GM19099 (cell line): ENCODE results near the gene FANCI.

Experiments used
- POLR2A ChIP-seq: IDR thresholded peaks from 3 replicates; pipeline ENCODE4 v1.6.1; 2011; ENCODE audit warnings: low read depth; ENCODE audit not compliant: insufficient read length; ENCODE audit errors: extremely low read depth

FANCI gene

GRCh38 chr15:89334510-89335297 lies 90.9 kb downstream of the FANCI start, which contains the start of gene POLG:
TSS of gene POLG (minus strand) at chr15:89334824. CDS start at chr15:89333754, 1,070 bp downstream.
- TF ChIP-seq POLR2A: peak; percentile 99

GRCh38 chr15:89335298-89336041 lies 91.7 kb downstream of the FANCI start:
- TF ChIP-seq POLR2A: no peak

DNA sequence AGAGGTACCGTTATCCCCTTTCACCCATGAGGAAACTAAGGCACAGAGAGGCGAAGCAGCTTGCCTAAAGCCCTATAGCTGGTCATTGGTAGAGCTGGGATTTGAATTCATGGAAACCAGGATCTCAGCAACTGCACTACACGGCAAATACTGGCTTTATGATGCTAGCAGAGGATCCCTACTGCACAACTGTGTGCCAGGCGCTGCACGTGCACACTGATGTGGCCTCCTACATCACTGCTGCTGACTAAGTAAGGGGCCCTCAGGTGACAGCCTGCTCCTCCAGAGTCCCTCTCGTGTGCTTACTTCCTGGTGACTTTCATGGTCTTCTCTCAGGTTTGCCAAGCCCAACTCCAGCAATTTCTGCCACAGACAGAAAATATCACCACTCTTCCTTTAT lies 94.3 kb downstream of the FANCI start:
- no peak for TF ChIP-seq POLR2A

GRCh38 chr15:89340573-89340972 lies 96.8 kb downstream of the FANCI start:
- no peak for TF ChIP-seq POLR2A

DNA sequence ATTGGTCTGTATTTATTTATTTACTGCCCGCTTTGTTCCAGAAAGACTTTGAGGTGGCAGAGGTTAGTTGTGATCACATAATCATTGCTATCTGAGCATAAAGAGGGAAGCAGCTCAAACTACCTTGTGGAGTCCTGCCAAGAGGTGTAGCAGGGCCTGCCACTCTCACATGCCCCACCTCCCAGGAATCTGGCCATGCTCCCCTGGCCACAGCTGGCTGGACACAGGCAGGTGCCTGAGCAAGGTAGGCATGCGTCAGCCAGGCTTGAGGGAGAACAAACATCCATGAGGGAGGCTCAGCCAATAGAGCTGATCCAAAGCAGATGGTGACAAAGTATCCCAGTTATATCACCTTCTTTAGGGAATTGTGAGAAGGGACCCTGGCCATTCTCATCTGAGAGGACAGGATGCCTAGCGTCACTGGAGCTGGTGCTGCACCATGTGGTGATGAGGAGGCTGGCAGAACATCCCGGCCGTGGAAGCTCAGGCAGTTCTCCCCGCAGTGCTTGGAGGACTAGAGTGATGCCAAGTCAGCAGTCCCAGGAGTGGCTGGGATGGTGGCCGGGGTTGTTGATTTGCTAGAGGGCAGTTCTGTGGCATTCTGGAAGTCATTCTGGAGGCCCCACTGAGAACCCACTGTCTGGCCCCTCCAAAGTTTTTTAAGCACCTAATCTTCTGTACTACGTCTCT lies 97.7 kb downstream of the FANCI start:
- TF ChIP-seq POLR2A: no peak

DNA sequence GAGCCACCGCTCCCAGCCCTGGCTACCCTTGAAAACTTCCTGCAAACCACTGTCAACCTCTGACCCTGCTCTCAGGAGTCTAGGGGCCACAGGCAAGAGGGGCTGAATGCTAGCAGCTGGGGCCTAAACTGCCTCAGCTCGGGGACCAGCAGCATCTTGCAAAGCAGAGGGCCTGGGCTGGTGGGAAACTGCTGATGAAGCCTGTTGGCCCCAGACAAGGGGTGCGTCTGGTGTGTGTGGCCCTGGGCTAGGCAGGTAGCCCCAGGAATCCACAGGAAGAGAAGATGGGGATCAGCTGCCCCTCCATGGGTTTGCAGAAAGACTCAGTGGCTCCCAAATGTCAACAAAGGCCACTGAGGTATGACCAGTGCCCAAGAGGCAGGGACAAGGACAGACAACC lies 99.1 kb downstream of the FANCI start:
- TF ChIP-seq POLR2A: no peak

DNA sequence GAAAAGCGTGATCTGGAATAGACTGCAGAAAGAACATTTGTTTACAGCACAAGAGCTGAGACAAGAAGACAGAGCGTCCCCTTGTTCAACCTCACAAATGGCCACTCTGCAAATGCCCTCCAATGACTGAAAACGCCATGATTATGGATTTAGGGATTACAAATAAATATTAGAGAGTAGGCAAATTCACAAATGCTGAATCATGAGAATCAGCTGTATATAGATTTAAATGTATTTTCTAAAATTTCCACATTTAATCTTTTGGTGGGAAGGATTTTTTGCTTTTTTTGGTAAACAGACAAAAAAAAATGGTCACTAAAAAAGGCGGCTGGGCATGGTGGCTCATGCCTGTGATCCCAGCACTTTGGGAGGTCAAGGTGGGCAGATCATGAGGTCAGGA lies 101.5 kb downstream of the FANCI start:
- no peak for TF ChIP-seq POLR2A

GRCh38 chr15:89346516-89347231 lies 102.9 kb downstream of the FANCI start:
- no peak for TF ChIP-seq POLR2A

DNA sequence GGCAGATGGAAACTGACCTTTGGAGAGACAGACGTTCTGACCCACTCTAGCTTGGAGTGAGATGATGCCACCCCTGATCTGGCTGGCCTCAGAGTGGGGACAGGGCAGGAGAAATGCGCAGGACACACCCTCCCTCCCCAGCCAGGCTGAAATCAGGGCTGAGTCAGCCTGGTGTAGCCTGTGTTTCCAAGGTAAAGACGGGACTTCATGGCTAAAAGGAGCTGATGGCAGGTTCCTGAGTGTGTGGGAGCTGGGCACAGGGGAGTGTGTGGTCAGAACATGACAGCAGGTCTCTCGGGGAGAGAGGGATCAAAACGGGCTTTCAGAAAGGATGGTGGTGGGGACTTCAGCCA lies 105.4 kb downstream of the FANCI start:
- no peak for TF ChIP-seq POLR2A

GRCh38 chr15:89352476-89352875 lies 108.7 kb downstream of the FANCI start:
- no peak for TF ChIP-seq POLR2A

- TF ChIP-seq POLR2A: no peak
Observed at GRCh38 chr15:89353991-89354390, 110.2 kb downstream of the FANCI start.

DNA sequence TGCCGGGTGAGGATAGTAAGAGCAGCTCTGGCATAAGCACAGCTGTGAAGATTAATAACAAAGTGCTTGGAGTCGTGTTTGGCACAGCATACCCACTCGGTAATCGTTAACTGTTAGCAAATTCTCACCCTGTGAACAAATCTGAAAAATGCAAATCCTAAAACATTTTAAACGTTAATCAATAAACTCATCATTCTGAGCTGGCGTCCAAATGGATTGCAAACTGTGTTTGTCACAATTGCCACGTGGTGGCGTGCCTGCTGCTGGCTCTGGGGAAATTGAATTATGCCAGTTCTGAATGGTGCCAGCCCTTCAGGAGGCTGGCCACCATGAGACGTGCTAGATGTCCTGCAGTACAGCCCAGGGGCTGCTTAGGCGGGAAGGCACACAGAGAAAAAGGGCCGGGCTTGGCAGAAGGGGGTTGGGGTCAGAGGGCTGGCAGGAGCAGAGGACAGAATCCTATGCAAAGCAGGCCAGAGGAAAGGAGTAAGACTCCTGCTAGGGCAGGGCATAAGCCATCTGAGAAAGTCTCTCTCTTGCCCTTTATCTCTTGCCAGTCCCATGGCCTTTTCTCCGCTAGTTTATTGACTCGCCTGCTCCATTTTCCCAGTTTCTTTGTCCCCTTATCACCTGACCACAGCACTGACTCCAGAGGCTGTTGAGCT lies 113.0 kb downstream of the FANCI start:
- TF ChIP-seq POLR2A: no peak

- TF ChIP-seq POLR2A: no peak
Observed at GRCh38 chr15:89358435-89358754, 114.6 kb downstream of the FANCI start.

DNA sequence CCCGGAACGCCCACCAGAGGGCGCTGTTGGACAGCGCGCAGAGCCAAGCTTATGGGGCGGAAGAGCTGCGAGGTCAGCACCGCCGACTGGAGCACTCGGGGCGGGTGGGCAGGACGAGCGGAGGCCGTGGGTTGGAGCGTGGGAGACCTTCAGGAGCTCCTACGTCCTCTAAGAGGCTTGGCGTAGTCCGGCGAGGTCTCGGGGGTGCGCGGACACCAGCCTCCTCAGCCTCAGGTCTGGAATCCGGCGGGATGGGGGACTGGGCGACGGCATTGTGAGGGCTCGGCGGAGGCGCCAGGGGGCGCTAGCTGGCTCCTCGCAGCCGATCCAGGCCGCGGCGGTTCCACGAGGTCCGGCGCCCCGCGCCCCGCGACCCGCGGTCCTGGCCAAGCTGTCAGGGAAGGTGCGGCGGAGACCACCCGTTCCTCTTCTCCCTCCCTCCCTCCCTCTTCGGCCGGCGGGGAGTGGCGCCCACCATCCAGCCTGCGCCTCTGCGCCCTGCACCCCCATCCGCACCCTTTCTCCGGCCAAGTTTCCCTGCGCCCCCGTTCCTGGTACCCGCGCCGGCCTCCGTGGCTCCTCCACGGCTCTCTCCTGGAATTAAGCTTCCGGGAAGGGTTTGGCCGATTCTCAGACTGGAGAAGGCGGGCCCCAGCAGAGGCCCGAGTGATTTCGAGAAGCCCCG lies 115.1 kb downstream of the FANCI start:
- TF ChIP-seq POLR2A: no peak

GRCh38 chr15:89359471-89360293 lies 115.9 kb downstream of the FANCI start:
- TF ChIP-seq POLR2A: no peak
